ENCODE results near the gene ZMYND8.

ZMYND8 gene

GRCh38 chr20:47355489-47356219, 845 bp downstream of the ZMYND8 start:
- H3K27me3 ChIP-seq (ENCODE audit: control insufficient read depth, insufficient read depth, low read length): no peaks in the 10 kb centered on the region
- peaks cover 97% of the 10 kb centered on the region for H3K4me1 ChIP-seq (ENCODE audit: control insufficient read depth, insufficient read depth, low read length)
- H3K36me3 ChIP-seq (ENCODE audit: control insufficient read depth, insufficient read depth, low read length): no peaks in the 10 kb centered on the region
- H3K9ac ChIP-seq (ENCODE audit: low read length): peak overlapping the region; percentile 77
- no peaks in the 10 kb centered on the region for H3K9me3 ChIP-seq (ENCODE audit: control insufficient read depth, low read length)
- H3K4me3 ChIP-seq (ENCODE audit: low read length): peak overlapping the region; percentile 39

- Histone ChIP-seq H3K9ac (ENCODE audit: low read length) (peak overlapping the region; percentile 77), H3K9me3 (ENCODE audit: control insufficient read depth, low read length) (no peaks in the 10 kb centered on the region), H3K36me3 (ENCODE audit: control insufficient read depth, insufficient read depth, low read length) (no peaks in the 10 kb centered on the region), H3K27me3 (ENCODE audit: control insufficient read depth, insufficient read depth, low read length) (no peaks in the 10 kb centered on the region), H3K4me3 (ENCODE audit: low read length) (peak overlapping the region; percentile 1), H3K4me1 (ENCODE audit: control insufficient read depth, insufficient read depth, low read length) (peaks cover 96% of the 10 kb centered on the region)
Observed at GRCh38 chr20:47354714-47355488, 1.6 kb downstream of the ZMYND8 start.

GRCh38 chr20:47354464-47354713, 2.1 kb downstream of the ZMYND8 start:
- H3K9me3 ChIP-seq (ENCODE audit: control insufficient read depth, low read length): no peaks in the 10 kb centered on the region
- H3K9ac ChIP-seq (ENCODE audit: low read length): peak overlapping the region; percentile 77
- H3K36me3 ChIP-seq (ENCODE audit: control insufficient read depth, insufficient read depth, low read length): no peaks in the 10 kb centered on the region
- peak overlapping the region; percentile 1 for H3K4me3 ChIP-seq (ENCODE audit: low read length)
- no peaks in the 10 kb centered on the region for H3K27me3 ChIP-seq (ENCODE audit: control insufficient read depth, insufficient read depth, low read length)
- H3K4me1 ChIP-seq (ENCODE audit: control insufficient read depth, insufficient read depth, low read length): peaks cover 96% of the 10 kb centered on the region

GRCh38 chr20:47353692-47354463, 2.6 kb downstream of the ZMYND8 start:
- Histone ChIP-seq H3K36me3 (ENCODE audit: control insufficient read depth, insufficient read depth, low read length) (no peaks in the 10 kb centered on the region), H3K27me3 (ENCODE audit: control insufficient read depth, insufficient read depth, low read length) (no peaks in the 10 kb centered on the region), H3K9me3 (ENCODE audit: control insufficient read depth, low read length) (no peaks in the 10 kb centered on the region), H3K4me1 (ENCODE audit: control insufficient read depth, insufficient read depth, low read length) (peaks cover 96% of the 10 kb centered on the region), H3K4me3 (ENCODE audit: low read length) (peak overlapping the region; percentile 1), H3K9ac (ENCODE audit: low read length) (peak overlapping the region; percentile 77)

- Histone ChIP-seq H3K27me3 (ENCODE audit: control insufficient read depth, insufficient read depth, low read length) (no peaks in the 10 kb centered on the region), H3K9ac (ENCODE audit: low read length) (peak overlapping the region; percentile 77), H3K36me3 (ENCODE audit: control insufficient read depth, insufficient read depth, low read length) (no peaks in the 10 kb centered on the region), H3K9me3 (ENCODE audit: control insufficient read depth, low read length) (no peaks in the 10 kb centered on the region), H3K4me3 (ENCODE audit: low read length) (peak overlapping the region; percentile 3), H3K4me1 (ENCODE audit: control insufficient read depth, insufficient read depth, low read length) (peaks cover 94% of the 10 kb centered on the region)
Observed at GRCh38 chr20:47353239-47353691, 3.2 kb downstream of the ZMYND8 start.

GRCh38 chr20:47352332-47353238, 3.9 kb downstream of the ZMYND8 start:
- no peaks in the 10 kb centered on the region for H3K27me3 ChIP-seq (ENCODE audit: control insufficient read depth, insufficient read depth, low read length)
- peak overlapping the region; percentile 3 for H3K4me3 ChIP-seq (ENCODE audit: low read length)
- peaks cover 93% of the 10 kb centered on the region for H3K4me1 ChIP-seq (ENCODE audit: control insufficient read depth, insufficient read depth, low read length)
- no peaks in the 10 kb centered on the region for H3K36me3 ChIP-seq (ENCODE audit: control insufficient read depth, insufficient read depth, low read length)
- H3K9ac ChIP-seq (ENCODE audit: low read length): peak overlapping the region; percentile 77
- H3K9me3 ChIP-seq (ENCODE audit: control insufficient read depth, low read length): no peaks in the 10 kb centered on the region

GRCh38 chr20:47351643-47352331, 4.7 kb downstream of the ZMYND8 start:
- Histone ChIP-seq H3K4me1 (ENCODE audit: control insufficient read depth, insufficient read depth, low read length) (peaks cover 89% of the 10 kb centered on the region), H3K9ac (ENCODE audit: low read length) (peak overlapping the region; percentile 77)

GRCh38 chr20:47350691-47351545, 5.6 kb downstream of the ZMYND8 start:
- H3K36me3 ChIP-seq (ENCODE audit: control insufficient read depth, insufficient read depth, low read length): peaks cover 9% of the 10 kb centered on the region
- peak overlapping the region; percentile 77 for H3K9ac ChIP-seq (ENCODE audit: low read length)
- H3K9me3 ChIP-seq (ENCODE audit: control insufficient read depth, low read length): no peaks in the 10 kb centered on the region
- H3K4me1 ChIP-seq (ENCODE audit: control insufficient read depth, insufficient read depth, low read length): peaks cover 81% of the 10 kb centered on the region
- H3K4me3 ChIP-seq (ENCODE audit: low read length): no peak overlapping the region
- H3K27me3 ChIP-seq (ENCODE audit: control insufficient read depth, insufficient read depth, low read length): no peaks in the 10 kb centered on the region

More at GRCh38 chr20:47351643-47352331, 4.7 kb downstream of the ZMYND8 start:
- Histone ChIP-seq H3K9me3 (ENCODE audit: control insufficient read depth, low read length) (no peaks in the 10 kb centered on the region), H3K27me3 (ENCODE audit: control insufficient read depth, insufficient read depth, low read length) (no peaks in the 10 kb centered on the region), H3K36me3 (ENCODE audit: control insufficient read depth, insufficient read depth, low read length) (peaks cover 3% of the 10 kb centered on the region), H3K4me3 (ENCODE audit: low read length) (no peak overlapping the region)

- H3K9ac ChIP-seq (ENCODE audit: low read length): peak overlapping the region; percentile 18
- H3K27me3 ChIP-seq (ENCODE audit: control insufficient read depth, insufficient read depth, low read length): no peaks in the 10 kb centered on the region
- peaks cover 74% of the 10 kb centered on the region for H3K4me1 ChIP-seq (ENCODE audit: control insufficient read depth, insufficient read depth, low read length)
- H3K9me3 ChIP-seq (ENCODE audit: control insufficient read depth, low read length): no peaks in the 10 kb centered on the region
- H3K36me3 ChIP-seq (ENCODE audit: control insufficient read depth, insufficient read depth, low read length): peaks cover 10% of the 10 kb centered on the region
- H3K4me3 ChIP-seq (ENCODE audit: low read length): no peak overlapping the region
Observed at GRCh38 chr20:47350181-47350550, 6.3 kb downstream of the ZMYND8 start.

GRCh38 chr20:47349365-47350180, 6.9 kb downstream of the ZMYND8 start:
- H3K4me1 ChIP-seq (ENCODE audit: control insufficient read depth, insufficient read depth, low read length): peaks cover 68% of the 10 kb centered on the region
- peak overlapping the region; percentile 18 for H3K9ac ChIP-seq (ENCODE audit: low read length)
- H3K36me3 ChIP-seq (ENCODE audit: control insufficient read depth, insufficient read depth, low read length): peaks cover 10% of the 10 kb centered on the region
- no peaks in the 10 kb centered on the region for H3K9me3 ChIP-seq (ENCODE audit: control insufficient read depth, low read length)
- no peaks in the 10 kb centered on the region for H3K27me3 ChIP-seq (ENCODE audit: control insufficient read depth, insufficient read depth, low read length)
- H3K4me3 ChIP-seq (ENCODE audit: low read length): no peak overlapping the region
